ENCODE measurements around the gene ST8SIA4.

DNA sequence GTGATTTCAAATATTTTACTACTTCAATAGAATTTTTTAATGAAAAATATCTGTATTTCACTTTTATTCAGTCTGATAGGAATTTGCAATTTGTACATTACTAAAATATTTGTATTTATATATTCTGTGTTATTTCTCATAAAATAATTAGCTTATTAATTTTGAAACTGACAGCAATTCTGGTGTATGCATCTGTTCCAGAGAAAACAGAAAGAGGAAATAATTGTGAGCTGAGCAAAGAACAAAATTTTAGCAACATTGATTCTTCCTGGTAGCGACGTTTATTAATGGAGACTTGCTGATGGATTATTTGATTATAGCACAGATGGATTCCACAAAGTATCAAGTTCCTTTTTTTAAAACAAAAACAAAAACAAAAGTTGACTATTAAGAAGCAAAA lies 61.0 kb downstream of the ST8SIA4 start:
- TF ChIP-seq POLR2A (IDR thresholded peaks at IDR 0.05): no peak
- TF ChIP-seq, protein P1, sequence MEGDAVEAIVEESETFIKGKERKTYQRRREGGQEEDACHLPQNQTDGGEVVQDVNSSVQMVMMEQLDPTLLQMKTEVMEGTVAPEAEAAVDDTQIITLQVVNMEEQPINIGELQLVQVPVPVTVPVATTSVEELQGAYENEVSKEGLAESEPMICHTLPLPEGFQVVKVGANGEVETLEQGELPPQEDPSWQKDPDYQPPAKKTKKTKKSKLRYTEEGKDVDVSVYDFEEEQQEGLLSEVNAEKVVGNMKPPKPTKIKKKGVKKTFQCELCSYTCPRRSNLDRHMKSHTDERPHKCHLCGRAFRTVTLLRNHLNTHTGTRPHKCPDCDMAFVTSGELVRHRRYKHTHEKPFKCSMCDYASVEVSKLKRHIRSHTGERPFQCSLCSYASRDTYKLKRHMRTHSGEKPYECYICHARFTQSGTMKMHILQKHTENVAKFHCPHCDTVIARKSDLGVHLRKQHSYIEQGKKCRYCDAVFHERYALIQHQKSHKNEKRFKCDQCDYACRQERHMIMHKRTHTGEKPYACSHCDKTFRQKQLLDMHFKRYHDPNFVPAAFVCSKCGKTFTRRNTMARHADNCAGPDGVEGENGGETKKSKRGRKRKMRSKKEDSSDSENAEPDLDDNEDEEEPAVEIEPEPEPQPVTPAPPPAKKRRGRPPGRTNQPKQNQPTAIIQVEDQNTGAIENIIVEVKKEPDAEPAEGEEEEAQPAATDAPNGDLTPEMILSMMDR (IDR thresholded peaks at IDR 0.05): no peak
